HepG2 (cell line): ENCODE results near the gene HIGD1C.

ENCODE experiments used
- CCAR2 ChIP-seq: fragments of 200-400 bp; formaldehyde crosslinking; optimal IDR thresholded peaks from 2 replicates; pipeline ENCODE3; 2018; ENCODE audit warnings: low read depth, mild to moderate bottlenecking, low read length, moderate library complexity
- CTCF ChIP-seq: sonication (generic); formaldehyde crosslinking; IDR thresholded peaks from 2 replicates; pipeline ENCODE4 v1.5.0; 2020; ENCODE audit warnings: mild to moderate bottlenecking, missing genetic modification reagents, moderate library complexity
- MYC ChIP-seq: sonication (generic); formaldehyde crosslinking; IDR thresholded peaks from 2 replicates; pipeline ENCODE4 v1.9.0; 2021; ENCODE audit warnings: missing genetic modification reagents, borderline replicate concordance
- NFIC ChIP-seq: IDR thresholded peaks from 2 replicates; pipeline ENCODE4 v1.6.1; 2012; ENCODE audit warnings: mild to moderate bottlenecking, low read length, inconsistent platforms
- NR2F2 ChIP-seq: IDR thresholded peaks from 2 replicates; pipeline ENCODE4 v1.6.1; 2012; ENCODE audit warnings: low read depth, inconsistent platforms, borderline replicate concordance
- RAD21 ChIP-seq: fragments of 450-650 bp; formaldehyde crosslinking; IDR thresholded peaks from 2 replicates; pipeline ENCODE4 v1.5.0; 2020; ENCODE audit warnings: mild to moderate bottlenecking
- SRY ChIP-seq: sonication (generic); formaldehyde crosslinking; IDR thresholded peaks from 2 replicates; pipeline ENCODE4 v1.8.0; 2022; ENCODE audit warnings: mild to moderate bottlenecking, missing genetic modification reagents
- ZNF564 ChIP-seq: sonication (generic); formaldehyde crosslinking; IDR thresholded peaks from 2 replicates; pipeline ENCODE4 v1.8.1; 2023; ENCODE audit warnings: mild to moderate bottlenecking, missing genetic modification reagents
- ZSCAN25 ChIP-seq: sonication (generic); formaldehyde crosslinking; IDR thresholded peaks from 2 replicates; pipeline ENCODE4 v1.8.0; 2022; ENCODE audit warnings: mild to moderate bottlenecking, missing genetic modification reagents

GRCh38 chr12:51009056-51009440, 56.7 kb downstream of the HIGD1C start:
- TF ChIP-seq MYC (CRISPR knock-in tag) = no peak
- TF ChIP-seq NR2F2 = no peak
- no peak for TF ChIP-seq SRY
- TF ChIP-seq RAD21 = no peak
- TF ChIP-seq CCAR2 = no peak
- no peak for TF ChIP-seq CTCF (CRISPR knock-in tag)
- no peak for TF ChIP-seq ZSCAN25 (CRISPR knock-in tag)
- TF ChIP-seq NFIC = no peak
- TF ChIP-seq ZNF564 = no peak
